ENCODE data around the gene NTPCR.
A peak's percentile ranks its signal among the peaks of the same experiment; 100 is the strongest.
"Not testable (repeated sequence)": the region's sequence is repeated elsewhere in the genome, so short reads cannot be mapped to it uniquely, and the experiment has no call there.

NTPCR gene

GRCh38 chr1:232925421-232926220 is 24.8 kb upstream of the NTPCR start:
- no peak for TF ChIP-seq CTCF (IDR thresholded peaks at IDR 0.05; ENCODE audit: insufficient read depth, missing control alignments)
- FAIRE-seq (no peak), DNase-seq (ENCODE audit: insufficient read length, low spot score) (no peak)

- not testable (repeated sequence) for FAIRE-seq; DNase-seq (ENCODE audit: insufficient read length, low spot score)
Measured at GRCh38 chr1:232927166-232927565, 23.2 kb upstream of the NTPCR start.

- no peak for TF ChIP-seq CTCF (IDR thresholded peaks at IDR 0.05; ENCODE audit: insufficient read depth, missing control alignments)
- DNase-seq (ENCODE audit: insufficient read length, low spot score) (no peak), FAIRE-seq (peak; percentile 91)
Measured at GRCh38 chr1:232927830-232928505, 22.4 kb upstream of the NTPCR start.

GRCh38 chr1:232932486-232933425 is 17.7 kb upstream of the NTPCR start:
- DNase-seq (ENCODE audit: insufficient read length, low spot score) (no peak), FAIRE-seq (peak; percentile 29)
- TF ChIP-seq CTCF (IDR thresholded peaks at IDR 0.05; ENCODE audit: insufficient read depth, missing control alignments), result no peak

GRCh38 chr1:232936941-232937340 is 13.5 kb upstream of the NTPCR start:
- DNase-seq (ENCODE audit: insufficient read length, low spot score) (no peak), FAIRE-seq (no peak)
- TF ChIP-seq CTCF (IDR thresholded peaks at IDR 0.05; ENCODE audit: insufficient read depth, missing control alignments), result no peak

GRCh38 chr1:232937741-232938375 is 12.6 kb upstream of the NTPCR start:
- DNase-seq (ENCODE audit: insufficient read length, low spot score) (no peak), FAIRE-seq (no peak)
- no peak for TF ChIP-seq CTCF (IDR thresholded peaks at IDR 0.05; ENCODE audit: insufficient read depth, missing control alignments)

- TF ChIP-seq CTCF (IDR thresholded peaks at IDR 0.05; ENCODE audit: insufficient read depth, missing control alignments), result no peak
- FAIRE-seq (no peak), DNase-seq (ENCODE audit: insufficient read length, low spot score) (no peak)
Measured at GRCh38 chr1:232938926-232939325, 11.5 kb upstream of the NTPCR start.

Data from D721Med (cell line).